Stimulated activated CD4-positive, alpha-beta T cell treated with anti-CD3 and anti-CD28 coated beads, Interleukin-15, amount 100 ng/mL, for 1 hour (primary cell): Measurements from ENCODE around the gene SPAG4.

ENCODE experiments used
- DNase-seq, 2 donors: peaks; one replicate each; pipeline ENCODE4 v3.0.0-alpha.2; 2020; ENCODE audit warnings: low read depth in 1 of 2, low spot score in 1 of 2

SPAG4 gene, protein sequence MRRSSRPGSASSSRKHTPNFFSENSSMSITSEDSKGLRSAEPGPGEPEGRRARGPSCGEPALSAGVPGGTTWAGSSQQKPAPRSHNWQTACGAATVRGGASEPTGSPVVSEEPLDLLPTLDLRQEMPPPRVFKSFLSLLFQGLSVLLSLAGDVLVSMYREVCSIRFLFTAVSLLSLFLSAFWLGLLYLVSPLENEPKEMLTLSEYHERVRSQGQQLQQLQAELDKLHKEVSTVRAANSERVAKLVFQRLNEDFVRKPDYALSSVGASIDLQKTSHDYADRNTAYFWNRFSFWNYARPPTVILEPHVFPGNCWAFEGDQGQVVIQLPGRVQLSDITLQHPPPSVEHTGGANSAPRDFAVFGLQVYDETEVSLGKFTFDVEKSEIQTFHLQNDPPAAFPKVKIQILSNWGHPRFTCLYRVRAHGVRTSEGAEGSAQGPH

DNA sequence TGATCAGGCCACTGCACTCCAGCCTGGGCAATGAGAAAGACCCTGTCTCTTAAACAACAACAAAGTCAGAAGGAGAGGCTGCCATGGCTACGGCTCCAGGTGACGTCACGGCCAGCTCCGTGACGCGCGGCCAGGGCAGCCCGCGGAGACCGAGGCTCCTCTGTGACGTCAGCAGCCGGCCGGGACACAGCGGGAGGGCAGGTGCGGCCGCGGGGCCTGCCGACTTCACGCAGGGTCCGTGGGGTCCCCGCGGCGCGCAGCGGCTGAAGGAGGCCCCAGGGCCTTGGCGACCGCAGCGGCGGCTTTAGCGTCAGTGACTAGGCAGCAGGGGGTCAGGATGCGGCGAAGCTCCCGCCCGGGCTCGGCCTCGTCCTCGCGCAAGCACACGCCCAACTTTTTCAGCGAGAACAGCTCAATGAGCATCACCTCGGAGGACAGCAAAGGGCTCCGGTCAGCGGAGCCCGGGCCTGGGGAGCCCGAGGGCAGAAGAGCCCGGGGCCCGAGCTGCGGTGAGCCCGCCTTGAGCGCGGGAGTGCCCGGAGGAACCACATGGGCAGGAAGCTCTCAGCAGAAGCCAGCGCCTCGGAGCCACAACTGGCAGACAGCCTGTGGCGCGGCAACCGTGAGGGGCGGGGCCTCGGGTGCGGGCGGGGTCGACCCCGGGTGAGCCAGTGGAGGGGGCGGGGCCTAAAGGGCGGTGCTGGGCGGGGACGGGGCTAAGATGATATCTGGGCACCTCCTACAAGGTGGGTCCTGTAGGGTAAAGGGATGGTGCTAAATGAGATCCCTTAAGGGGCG, at the start of gene SPAG4:
Gene SPAG4 (plus strand): TSS at position 163 of the 798 bp plus-strand sequence. CDS start 175 bp downstream, at position 338.
- DNase-seq: peak; percentile 100

DNA sequence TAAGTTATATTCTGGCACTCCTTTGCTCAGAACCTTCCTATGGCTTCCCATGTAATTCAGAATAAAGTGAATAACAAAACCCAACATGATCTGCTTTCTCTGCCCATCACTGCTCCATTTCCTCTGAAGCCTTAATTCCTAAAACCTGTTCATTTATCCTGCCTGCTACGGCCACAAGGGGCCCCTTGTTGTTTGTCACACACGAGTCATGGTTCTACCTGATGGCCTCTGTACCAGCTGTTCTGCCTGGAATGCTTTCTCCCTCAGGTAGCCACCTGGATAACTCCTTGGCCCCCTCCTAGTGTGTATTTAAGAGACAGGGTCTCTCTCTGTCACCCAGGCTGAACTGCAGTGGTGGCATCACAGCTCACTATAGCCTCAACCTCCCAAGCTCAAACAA, 47.0 kb upstream of the SPAG4 start:
- DNase-seq: no peak

DNA sequence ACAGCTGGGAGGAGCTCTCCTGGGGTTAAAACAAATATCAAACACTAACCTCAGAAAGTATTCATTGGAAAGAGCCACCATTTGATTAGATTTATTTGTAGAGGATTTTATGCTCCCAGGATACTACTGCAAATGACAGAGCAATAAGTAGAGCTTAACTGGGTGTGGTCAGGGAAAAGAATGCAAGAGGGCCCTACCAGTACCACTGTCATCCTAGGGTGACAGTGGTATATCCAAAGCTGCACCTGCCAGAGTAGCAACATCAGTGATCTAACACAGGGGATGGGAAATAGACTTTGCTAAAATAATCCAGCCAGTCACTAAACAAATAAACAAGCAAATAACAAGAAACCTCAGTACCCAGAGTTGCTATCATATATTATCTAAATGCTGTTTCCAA, 44.1 kb upstream of the SPAG4 start:
- DNase-seq: no peak

DNA sequence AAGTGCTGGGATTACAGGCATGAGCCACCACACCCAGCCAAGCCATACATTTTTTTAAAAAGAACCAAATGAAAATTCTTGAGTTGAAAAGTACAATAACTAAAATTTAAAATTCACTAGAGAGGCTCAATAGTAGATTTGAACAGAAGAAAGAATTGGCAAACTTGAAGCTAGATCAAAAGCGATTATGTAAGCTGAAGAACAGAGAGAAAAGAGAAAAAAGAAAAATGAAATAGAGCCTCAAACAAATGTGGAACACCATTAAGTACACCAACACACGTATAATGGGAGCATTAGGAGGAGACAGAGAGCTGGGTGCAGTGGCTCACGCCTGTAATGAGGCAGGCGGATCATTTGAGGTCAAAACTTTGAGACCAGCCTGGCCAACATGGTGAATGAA, 42.8 kb upstream of the SPAG4 start:
- DNase-seq: no peak

DNA sequence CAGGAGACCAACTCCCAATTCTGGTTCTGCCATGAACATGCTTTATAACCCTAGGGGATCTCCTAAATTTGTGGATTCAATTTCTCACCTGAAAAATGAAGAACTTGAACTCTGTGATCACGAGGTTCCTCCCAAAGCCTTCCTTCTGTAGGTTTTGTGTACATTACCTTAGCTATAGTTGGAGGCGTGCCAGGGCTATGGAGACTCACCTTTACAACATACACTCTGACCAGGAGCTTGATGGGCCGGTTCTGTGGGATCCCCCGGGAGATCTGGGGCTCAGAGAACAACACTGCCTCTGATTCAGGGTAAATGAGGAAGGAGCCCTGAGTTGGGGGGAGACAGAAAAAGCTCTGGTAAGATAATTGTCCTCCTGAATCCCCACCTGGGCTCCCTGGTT, 39.7 kb upstream of the SPAG4 start:
- DNase-seq: no peak

DNA sequence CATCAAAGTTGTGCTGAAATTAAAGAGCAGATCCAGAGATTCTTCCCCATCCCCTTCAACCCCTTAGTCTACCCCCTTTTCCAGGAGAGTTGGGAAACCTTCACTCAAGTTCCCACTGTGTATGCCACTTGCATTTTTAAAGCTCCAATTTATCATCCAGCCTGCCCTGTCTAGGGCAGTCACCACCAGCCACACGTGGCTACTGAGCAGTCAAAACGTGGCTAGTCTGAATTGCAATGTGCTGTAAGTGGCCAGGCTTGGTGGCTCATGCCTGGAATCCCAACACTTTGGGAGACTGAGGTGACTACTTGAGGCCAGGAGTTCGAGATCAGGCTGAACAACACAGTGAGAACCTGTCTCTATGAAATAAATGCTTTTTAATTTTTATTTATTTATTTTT, 38.8 kb upstream of the SPAG4 start:
- DNase-seq: no peak

DNA sequence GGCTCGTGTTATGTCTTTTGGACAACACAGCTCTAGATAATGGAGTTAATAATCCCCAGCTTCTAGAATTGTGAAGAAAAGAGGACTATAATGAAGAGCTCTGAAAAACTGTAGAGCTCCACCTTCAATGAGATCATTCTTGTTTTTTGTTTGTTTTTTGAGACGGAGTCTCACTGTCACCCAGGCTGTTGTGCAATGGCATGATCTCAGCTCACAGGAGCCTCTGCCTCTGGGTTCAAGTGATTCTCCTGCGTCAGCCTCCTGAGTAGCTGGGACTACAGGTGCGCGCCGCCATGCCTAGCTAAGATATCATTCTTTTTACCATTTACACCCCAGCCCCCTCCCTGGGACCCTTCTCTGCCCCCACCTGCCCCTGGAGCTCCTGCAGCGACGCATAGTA, 37.2 kb upstream of the SPAG4 start:
- no peak for DNase-seq

DNA sequence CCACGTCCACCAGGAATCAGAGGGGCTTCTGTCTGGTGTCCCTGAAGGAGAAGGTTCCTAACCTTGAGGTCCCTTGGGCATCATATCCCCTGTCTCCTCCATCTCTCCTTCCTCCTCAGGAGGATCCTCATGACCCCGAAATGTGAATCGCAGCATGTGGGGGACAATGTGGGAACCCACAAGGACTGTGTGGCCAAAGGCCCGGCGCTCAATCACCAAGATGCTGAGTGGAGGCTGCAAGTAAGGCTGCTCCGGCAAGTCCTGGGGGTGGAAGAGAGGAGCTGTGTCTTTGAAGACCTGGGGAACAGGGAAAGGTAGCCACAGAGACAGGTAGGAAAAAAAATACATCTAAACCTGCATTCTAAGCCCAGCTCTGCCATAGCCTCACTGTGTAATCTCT, 36.4 kb upstream of the SPAG4 start:
- DNase-seq: no peak

DNA sequence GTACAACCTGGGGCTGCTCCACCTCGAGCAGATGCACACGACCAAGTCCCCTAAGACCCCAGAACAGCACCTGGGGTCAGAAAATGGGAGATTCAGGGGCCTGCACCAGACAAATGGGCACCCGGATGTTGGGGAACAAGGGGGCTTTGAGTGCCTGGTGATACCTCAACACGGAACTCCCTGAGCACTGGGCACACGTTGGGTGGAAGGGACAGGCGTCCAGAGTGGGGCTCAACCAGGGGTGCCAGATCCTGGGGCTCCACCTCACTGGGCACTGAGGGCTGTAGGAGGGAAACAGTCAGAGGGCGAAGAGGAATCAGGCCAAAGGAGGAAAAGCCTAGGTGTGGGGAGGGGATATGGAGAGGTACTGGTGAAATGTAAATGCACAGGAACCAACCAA, 33.5 kb upstream of the SPAG4 start:
- DNase-seq: no peak

DNA sequence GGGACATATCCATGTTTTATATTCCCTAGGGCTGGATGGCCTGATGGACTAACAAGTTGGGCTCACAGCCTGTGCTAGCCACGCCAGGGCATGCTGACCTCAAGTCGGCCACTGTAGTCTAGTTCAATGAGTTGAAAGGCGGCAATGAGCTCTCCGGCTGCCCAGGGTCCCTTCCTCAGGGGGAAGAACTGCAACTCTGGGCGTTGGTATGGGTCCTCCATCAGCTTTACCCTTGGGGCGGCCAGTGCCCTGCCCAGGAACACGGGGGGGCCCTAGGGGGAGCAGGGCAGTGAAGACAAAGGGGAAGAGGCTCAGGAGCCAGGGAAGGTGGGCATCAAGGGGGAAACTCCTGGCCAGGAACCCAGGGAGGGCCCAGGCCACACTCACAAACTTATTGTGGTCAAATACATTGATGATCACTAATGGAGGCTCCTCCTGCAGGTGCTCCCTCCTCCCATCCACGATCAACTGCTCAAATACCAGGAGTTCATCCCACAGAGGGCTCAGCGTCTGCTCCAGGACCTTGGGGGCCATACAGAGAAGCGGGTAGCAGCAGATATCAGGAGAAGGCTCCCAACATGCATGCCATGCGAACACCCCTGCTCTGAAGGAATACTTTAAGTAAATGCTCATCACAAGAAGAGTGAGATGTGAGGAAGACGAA, 32.8 kb upstream of the SPAG4 start:
- no peak for DNase-seq

DNA sequence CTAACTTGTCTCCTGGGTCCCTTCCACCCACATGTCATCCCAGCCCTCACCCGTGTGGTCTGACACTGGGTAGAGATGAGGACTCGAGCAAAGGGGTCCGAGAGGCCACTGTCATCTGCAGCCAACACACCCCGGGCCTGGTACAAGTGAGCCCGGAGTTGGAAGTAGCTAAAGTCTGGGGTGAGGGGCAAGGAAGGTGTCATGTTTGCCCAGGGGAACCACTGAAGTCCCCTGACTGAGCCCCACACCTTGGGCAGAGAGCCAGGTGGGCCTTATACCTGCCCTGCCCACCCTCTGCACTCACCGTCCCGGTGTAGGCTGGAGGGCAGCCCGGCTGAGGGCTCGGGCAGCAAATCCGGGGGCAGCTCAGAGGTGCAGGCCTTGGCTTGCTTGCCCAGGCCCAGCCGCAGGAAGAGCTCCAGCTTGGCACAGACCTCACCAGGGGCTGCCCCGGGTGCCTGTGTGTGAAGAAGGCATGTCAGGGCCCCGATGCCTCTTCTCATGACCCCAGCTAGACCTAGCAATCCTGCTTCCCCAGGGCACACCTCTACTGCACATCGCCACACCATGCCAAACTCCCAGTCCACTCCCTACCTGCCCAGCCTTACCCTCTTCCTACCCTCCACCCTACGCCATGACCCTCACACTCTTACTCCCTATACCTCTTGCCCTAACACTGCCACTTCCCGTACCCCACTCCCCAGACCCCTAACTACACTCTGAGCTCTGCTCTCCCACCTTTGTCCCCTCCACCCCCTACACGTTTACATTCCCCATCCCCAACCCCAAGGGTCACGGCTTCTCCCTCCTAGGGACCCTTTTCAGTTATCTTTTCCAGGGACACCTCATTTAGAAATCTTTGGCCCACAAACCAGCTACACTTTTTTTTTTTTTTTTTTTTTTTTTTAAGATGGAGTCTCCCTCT, 31.7 kb upstream of the SPAG4 start:
- no peak for DNase-seq

DNA sequence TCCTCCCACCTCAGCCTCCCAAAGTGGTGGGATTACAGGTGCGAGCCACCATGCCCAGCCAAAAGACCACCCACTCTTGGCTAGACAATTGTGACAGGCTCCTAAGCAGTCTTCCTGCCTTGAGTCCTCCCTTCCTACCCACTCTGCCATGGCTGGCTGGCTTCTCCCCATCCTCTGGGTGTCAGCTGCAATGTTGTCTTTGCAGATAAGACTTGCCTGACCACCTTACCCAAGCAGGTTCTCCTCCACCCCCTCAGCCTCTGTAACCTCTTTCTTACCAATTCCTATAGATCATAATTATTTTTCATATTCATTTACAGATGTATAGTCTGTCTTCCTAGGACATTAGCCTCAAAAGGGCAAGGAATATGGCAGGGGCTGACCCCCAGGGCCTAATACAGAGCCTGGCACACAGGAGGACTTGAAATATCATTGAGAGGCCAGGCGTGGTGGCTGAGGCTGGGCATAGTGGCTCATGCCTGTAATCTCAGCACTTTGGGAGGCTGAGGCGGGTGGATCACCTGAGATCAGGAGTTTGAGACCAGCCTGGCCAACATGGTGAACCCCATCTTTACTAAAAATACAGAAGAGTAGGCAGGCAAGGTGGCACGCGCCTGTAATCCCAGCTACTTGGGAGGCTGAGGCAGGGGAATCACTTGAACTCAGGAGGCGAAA, 28.7 kb upstream of the SPAG4 start:
- DNase-seq: no peak

DNA sequence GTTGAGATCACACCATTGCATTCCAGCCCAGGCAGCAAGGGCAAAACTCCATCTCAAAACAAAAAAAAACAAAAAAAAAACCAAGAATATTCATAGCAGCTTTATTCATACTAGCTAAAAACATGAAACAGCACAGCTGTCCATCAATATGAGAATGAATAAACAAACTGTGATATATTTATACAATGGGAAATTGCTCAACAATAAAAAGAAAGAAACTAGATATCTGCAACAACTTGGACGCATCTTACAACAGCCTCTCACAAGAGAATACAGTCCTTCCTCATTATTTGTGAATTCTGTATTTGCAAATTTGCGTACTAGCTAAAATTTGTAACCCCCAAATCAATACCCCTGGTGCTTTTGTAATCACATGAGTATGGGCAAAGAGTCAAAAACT, 28.2 kb upstream of the SPAG4 start:
- DNase-seq: no peak

DNA sequence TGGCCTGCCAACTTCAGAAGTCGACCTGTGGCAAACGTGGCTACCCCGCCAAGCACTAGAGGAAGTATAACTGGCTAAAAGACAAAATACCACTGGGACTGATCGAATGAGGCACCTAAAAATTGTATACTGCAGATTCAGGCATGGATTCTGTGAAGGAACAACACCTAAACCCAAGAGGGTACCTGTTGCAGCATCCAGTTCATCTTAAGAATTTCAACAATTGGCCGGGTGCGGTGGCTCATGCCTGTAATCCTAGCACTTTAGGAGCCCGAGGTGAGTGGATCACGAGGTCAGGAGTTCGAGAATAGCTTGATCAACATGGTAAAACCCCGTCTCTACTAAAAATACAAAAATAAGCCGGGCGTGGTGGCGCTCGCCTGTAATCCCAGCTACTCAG, 27.2 kb upstream of the SPAG4 start:
- no peak for DNase-seq

DNA sequence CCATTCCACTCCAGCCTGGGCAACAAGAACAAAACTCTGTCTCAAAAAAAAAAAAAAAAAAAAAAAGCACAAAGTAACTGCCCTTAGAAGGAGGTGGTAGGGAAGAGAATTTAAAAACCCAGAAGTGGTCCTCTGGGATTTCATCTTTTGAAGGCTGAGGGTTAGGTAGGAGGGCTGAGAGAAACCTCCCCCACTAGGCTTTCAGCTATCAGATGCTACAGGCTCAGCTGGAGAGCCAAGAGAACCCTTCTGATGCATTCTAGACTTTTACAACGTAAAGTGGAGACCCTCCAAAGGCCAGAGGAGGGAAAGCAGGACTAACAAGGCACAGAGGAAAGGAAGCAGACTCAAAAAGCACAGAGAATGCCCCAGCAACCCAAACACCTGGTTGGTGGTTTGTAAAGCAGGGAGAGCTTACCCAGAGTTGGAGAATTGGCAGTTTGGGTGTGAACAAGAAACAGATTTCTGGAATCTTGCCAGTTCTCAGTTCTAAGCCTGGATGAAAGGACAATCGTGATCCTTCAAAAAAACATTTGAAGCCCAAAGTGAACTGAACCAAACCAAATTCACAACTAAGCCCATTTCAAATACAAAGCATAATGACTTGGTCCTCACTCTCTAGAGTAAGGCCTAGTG, 23.2 kb upstream of the SPAG4 start:
- DNase-seq: no peak

DNA sequence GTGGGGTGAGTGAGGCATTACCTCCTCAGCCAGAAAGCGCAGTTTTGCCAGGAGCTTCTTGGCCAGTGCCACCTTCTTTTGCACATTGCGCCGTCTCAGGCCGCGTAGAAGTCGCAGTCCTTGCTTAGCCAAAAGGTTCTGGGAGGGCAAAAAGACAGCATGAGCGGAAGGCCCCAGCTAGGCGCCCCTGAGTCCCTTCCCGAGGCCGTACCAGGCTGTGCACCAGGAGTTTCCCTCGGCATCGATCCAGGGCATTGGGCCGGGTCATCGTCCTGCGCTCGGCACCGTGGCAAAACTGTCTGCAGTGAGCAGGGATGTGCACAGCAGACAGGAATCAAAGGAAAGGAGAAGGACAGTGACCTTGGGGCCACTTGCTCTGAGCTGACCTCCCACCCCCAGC, 20.2 kb upstream of the SPAG4 start:
- no peak for DNase-seq

DNA sequence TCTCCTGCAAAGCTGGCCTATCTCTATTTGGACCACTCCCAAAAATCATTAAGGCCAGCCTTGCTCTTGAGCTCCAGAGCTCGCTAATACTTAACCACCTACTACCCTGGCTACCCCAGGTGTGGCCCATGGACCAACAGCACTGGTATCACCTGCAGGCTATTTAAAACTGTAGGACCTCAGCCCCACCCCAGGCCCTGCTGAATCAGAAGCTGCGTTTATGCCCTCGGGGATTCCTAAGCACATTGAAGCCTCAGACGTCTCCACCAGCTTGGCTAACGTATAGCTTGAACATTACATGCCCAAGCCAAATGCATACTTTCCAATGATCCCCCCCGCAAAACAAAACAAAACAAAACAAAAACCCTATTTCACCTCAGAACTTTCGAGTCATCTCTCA, 19.7 kb upstream of the SPAG4 start:
- no peak for DNase-seq

DNA sequence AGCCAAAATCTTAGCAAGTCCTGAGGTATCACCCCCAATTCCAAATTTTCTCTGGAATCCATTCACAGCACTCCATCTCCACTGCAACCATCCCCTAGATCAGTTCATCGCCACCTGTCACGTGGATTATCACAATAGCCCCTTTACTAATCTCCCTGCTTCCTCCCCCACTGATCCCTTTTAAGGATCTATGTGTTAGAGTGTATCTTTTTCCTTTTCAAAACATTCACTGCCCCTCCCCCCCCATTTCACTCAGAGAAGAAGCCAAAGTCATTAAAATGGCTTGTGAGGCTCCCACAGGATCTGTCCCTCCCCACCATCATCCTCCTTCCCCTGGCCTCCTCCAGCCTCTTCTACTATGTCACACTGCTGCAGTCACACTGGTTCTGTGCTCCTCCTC, 18.4 kb upstream of the SPAG4 start:
- no peak for DNase-seq

DNA sequence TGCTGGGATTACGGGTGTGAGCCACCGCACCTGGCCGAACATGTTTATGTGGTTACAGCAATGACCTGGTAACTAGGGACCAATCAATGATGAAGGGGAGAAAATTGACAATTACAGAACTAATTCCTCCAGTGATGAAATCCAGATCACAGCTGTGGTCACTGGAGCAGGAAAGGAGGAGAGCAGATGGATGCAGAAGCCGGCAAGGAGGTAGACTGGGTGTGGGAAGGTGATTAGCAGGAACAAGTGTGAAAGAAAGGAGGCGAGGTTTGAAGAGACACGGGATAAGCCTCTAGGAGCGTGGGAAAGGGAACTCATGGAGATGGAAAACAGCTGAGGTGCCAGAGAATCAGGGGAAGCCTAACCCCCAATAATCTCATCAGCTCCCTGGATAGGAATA, 17.2 kb upstream of the SPAG4 start:
- DNase-seq: no peak
